Gastrocnemius medialis (tissue), 4 donors: ENCODE data around the gene DHRS4.

Experiments
- CTCF ChIP-seq, 5 experiments: fragments of 450-650 bp in 3 of 5; fragments of 200-600 bp in 2 of 5; sonication (generic) in 2 of 5; IDR thresholded peaks in 4 of 5; conservative IDR thresholded peaks in 1 of 5; 1 replicate in 4 of 5; 2 replicates in 1 of 5; pipeline ENCODE4 v1.5.1; 2016 to 2019; ENCODE audit warnings: antibody characterized with exemption in 5 of 5, mild to moderate bottlenecking in 3 of 5, moderate library complexity in 3 of 5
- POLR2A ChIP-seq, 2 donors: fragments of 450-650 bp; IDR thresholded peaks; one replicate each; pipeline ENCODE4 v1.6.1; 2017; ENCODE audit warnings: antibody characterized with exemption in 2 of 2, mild to moderate bottlenecking in 2 of 2, moderate library complexity in 2 of 2

GRCh38 chr14:23939607-23940326, 13.8 kb upstream of the DHRS4 start:
- TF ChIP-seq POLR2A (IDR thresholded peaks at IDR 0.05) (no peak), CTCF (IDR thresholded peaks at IDR 0.05 in 4 of 5, conservative IDR thresholded peaks at IDR 0.05 in 1 of 5) (no peak)
